ENCODE results near the gene CTSE.
"Not testable (repeated sequence)": the region's sequence is repeated elsewhere in the genome, so short reads cannot be mapped to it uniquely, and the experiment has no call there.

DNA sequence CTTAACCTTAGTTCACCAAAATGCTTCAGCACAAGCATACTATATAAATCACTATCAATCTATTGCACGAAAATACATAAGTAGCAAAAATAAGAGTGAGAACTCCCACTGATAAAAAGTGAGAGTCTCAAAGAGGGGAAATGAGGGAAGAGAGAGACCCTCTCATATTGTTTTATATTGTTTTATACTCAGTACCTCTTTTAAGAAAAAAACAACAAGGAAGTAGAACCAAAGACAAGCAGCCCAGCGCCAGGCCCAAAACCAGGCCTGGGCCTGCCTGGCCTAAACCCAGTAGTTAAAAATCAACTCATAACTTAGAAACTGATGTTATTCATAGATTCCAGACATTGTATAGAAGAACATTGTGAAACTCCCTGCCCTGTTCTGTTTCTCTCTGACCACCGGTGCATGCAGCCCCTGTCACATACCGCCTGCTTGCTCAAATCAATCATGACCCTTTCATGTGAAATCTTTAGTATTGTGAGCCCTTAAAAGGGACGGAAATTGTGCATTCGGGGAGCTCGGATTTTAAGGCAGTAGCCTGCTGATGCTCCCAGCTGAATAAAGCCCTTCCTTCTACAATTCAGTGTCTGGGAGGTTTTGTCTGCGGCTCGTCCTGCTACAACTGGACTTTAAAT is 34.7 kb upstream of the CTSE start:
- TF ChIP-seq, protein P1, sequence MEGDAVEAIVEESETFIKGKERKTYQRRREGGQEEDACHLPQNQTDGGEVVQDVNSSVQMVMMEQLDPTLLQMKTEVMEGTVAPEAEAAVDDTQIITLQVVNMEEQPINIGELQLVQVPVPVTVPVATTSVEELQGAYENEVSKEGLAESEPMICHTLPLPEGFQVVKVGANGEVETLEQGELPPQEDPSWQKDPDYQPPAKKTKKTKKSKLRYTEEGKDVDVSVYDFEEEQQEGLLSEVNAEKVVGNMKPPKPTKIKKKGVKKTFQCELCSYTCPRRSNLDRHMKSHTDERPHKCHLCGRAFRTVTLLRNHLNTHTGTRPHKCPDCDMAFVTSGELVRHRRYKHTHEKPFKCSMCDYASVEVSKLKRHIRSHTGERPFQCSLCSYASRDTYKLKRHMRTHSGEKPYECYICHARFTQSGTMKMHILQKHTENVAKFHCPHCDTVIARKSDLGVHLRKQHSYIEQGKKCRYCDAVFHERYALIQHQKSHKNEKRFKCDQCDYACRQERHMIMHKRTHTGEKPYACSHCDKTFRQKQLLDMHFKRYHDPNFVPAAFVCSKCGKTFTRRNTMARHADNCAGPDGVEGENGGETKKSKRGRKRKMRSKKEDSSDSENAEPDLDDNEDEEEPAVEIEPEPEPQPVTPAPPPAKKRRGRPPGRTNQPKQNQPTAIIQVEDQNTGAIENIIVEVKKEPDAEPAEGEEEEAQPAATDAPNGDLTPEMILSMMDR (IDR thresholded peaks at IDR 0.05): not testable (repeated sequence)
- TF ChIP-seq ZFX (IDR thresholded peaks at IDR 0.05; ENCODE audit: borderline replicate concordance): not testable (repeated sequence)

All from 22Rv1 (cell line).